ENCODE measurements around the gene SLC32A1. TPM values are rescaled to one million over a fixed set of nuclear protein-coding genes. Genes with fewer than 3 reads are reported as not detected.

SLC32A1 gene
- total and polyA plus RNA-seq, 2 of the 13 experiments (the other 11 are each of a cell fraction or from before 2014, with no cell fraction given): not detected

GRCh38 chr20:38680500-38681306, 43.6 kb upstream of the SLC32A1 start (continued):
- TF ChIP-seq ZNF563 (CRISPR knock-in tag; IDR thresholded peaks at IDR 0.05): 0 out of 2 replicates have a peak, but pooled peaks have one; percentile 40
- TF ChIP-seq MIER2 (CRISPR knock-in tag; IDR thresholded peaks at IDR 0.05): peak; percentile 99
- TF ChIP-seq KLF13 (CRISPR knock-in tag; IDR thresholded peaks at IDR 0.05): 0 out of 2 replicates have a peak, but pooled peaks have one; percentile 63
- TF ChIP-seq ZNF18 (CRISPR knock-in tag; IDR thresholded peaks at IDR 0.05; ENCODE audit: insufficient replicate concordance): peak; percentile 49
- TF ChIP-seq ZNF296 (CRISPR knock-in tag; conservative IDR thresholded peaks at IDR 0.05): peak; percentile 46; the same call in 1 of the 2 replicates
- TF ChIP-seq FOXK1 (CRISPR knock-in tag; IDR thresholded peaks at IDR 0.05; ENCODE audit: borderline replicate concordance, low read depth): peak; percentile 68; the same call in 1 of the 2 replicates
- peak; percentile 40; the same call in 1 of the 2 replicates for TF ChIP-seq ZNF558 (CRISPR knock-in tag; IDR thresholded peaks at IDR 0.05; ENCODE audit: borderline replicate concordance)

GRCh38 chr20:38685271-38685670, 39.0 kb upstream of the SLC32A1 start:
- Histone ChIP-seq H3K9ac (ENCODE audit: insufficient read depth, low read depth, low read length) (no peak overlapping the region), H3K79me2 (ENCODE audit: insufficient read depth, low read length) (no peaks in the 10 kb centered on the region), H3K36me3 (replicated peaks in 1 of 2; ENCODE audit: control insufficient read depth in 1 of 2, insufficient read depth in 2 of 2, low read length in 2 of 2) (no peaks in the 10 kb centered on the region), H3K4me1 (ENCODE audit: insufficient read depth, low read length) (no peaks in the 10 kb centered on the region), H3K9me3 (ENCODE audit: low read length) (no peaks in the 10 kb centered on the region), H4K20me1 (ENCODE audit: insufficient read depth, low read length) (no peaks in the 10 kb centered on the region), H3K4me3 (replicated peaks in 1 of 3; ENCODE audit: insufficient read depth in 1 of 3, low read depth in 2 of 3, low read length in 3 of 3) (no peak overlapping the region), H3K27ac (ENCODE audit: extremely low read length, insufficient read depth, low read length) (no peak overlapping the region), H3K4me2 (ENCODE audit: low read depth, low read length) (no peak overlapping the region), H3K27me3 (ENCODE audit: control insufficient read depth in 1 of 2, insufficient read depth in 2 of 2, low read length in 2 of 2) (no peaks in the 10 kb centered on the region), H2AFZ (ENCODE audit: low read length) (no peak overlapping the region)
- BruUV-seq (replicated peaks): no TSS peak
- in situ Hi-C loops (cut with HindIII; ENCODE audit: extremely low pct_ligation_motif_present, low pct_unique_long_range_greater_than_20kb): no loop called here
- FAIRE-seq (no peak), ATAC-seq (no peak), DNase-seq (ENCODE audit: low spot score) (no peak)
- WGBS (ENCODE audit: low lambda C conversion rate): 85% methylated on average over 2 of the region's 2 CpGs
- intact Hi-C loops (cut with micrococcal nuclease; ENCODE audit: unreplicated experiment): no loop called here
- POLR2A ChIA-PET: no interaction called here
- CTCF ChIA-PET (ENCODE audit: low intra/inter-chr PET ratio, low total read pairs): no interaction called here
- no peak for TF ChIP-seq THAP11 (CRISPR knock-in tag; IDR thresholded peaks at IDR 0.05)
- TF ChIP-seq ZNF792 (CRISPR knock-in tag; IDR thresholded peaks at IDR 0.05): no peak
- TF ChIP-seq ZNF614 (CRISPR knock-in tag; IDR thresholded peaks at IDR 0.05; ENCODE audit: borderline replicate concordance): no peak
- TF ChIP-seq MAFK (conservative IDR thresholded peaks at IDR 0.05 in 1 of 2, IDR thresholded peaks at IDR 0.05 in 1 of 2; ENCODE audit: low read length in 2 of 2): no peak
- TF ChIP-seq ZNF746 (CRISPR knock-in tag; IDR thresholded peaks at IDR 0.05): no peak
- TF ChIP-seq MIER3 (CRISPR knock-in tag; IDR thresholded peaks at IDR 0.05; ENCODE audit: borderline replicate concordance): no peak
- no peak for TF ChIP-seq ZFP36 (IDR thresholded peaks at IDR 0.05; ENCODE audit: borderline replicate concordance, low read depth, low read length, partially characterized antibody)
- TF ChIP-seq KDM6A (CRISPR knock-in tag; IDR thresholded peaks at IDR 0.05; ENCODE audit: low read depth): no peak
- no peak for TF ChIP-seq NR2F2 (IDR thresholded peaks at IDR 0.05; ENCODE audit: borderline replicate concordance, low read depth)
- no peak for TF ChIP-seq SKIL (CRISPR knock-in tag; IDR thresholded peaks at IDR 0.05; ENCODE audit: borderline replicate concordance)
- no peak for TF ChIP-seq ZNF362 (CRISPR knock-in tag; IDR thresholded peaks at IDR 0.05; ENCODE audit: borderline replicate concordance)
- no peak for TF ChIP-seq SYNCRIP (IDR thresholded peaks at IDR 0.05; ENCODE audit: insufficient read depth, low read depth, low read length)
